Natural killer cell treated with Interleukin-12 subunit alpha and Interleukin-12 subunit beta and Interleukin-15 and Interleukin-18, amount 100 ng/mL, for 72 hours (primary cell): ENCODE measurements around the gene CCDC92. TPM values are rescaled to one million over a fixed set of nuclear protein-coding genes. Genes with fewer than 3 reads are reported as not detected.
"Not testable (repeated sequence)": the region's sequence is repeated elsewhere in the genome, so short reads cannot be mapped to it uniquely, and the experiment has no call there.

Source experiments
- ATAC-seq, 2 donors: fragments of 150-1000 bp; cut with Tn5 transposase in 1 of 2; sonication (Bioruptor Pico), chemical (Tn5 transposase) in 1 of 2; 2 replicates each; pipeline ENCODE4 v1.10.0; 2021
- DNase-seq: peaks from one replicate; pipeline ENCODE4 v3.0.0; 2022; ENCODE audit warnings: low spot score
- H3K27ac Mint-ChIP-seq, 2 donors: 1 replicate in 1 of 2; 2 replicates in 1 of 2; pipeline ENCODE4 v1.8.0; 2022; ENCODE audit warnings: mixed read lengths in 2 of 2, mild to moderate bottlenecking in 1 of 2, moderate library complexity in 1 of 2
- H3K27me3 Mint-ChIP-seq, 2 donors: 1 replicate in 1 of 2; 2 replicates in 1 of 2; pipeline ENCODE4 v1.8.0; 2022; ENCODE audit warnings: mixed read lengths in 2 of 2
- H3K36me3 Mint-ChIP-seq: one replicate; pipeline ENCODE4 v1.8.0; 2022; ENCODE audit warnings: mixed read lengths
- H3K4me1 Mint-ChIP-seq, 2 donors: 1 replicate in 1 of 2; 2 replicates in 1 of 2; pipeline ENCODE4 v1.8.0; 2022; ENCODE audit warnings: low read depth in 2 of 2, mixed read lengths in 2 of 2, mild to moderate bottlenecking in 1 of 2
- H3K4me3 Mint-ChIP-seq: one replicate; pipeline ENCODE4 v1.8.0; 2022; ENCODE audit warnings: mixed read lengths
- H3K9me3 Mint-ChIP-seq: 2 replicates; pipeline ENCODE4 v1.8.0; 2022; ENCODE audit warnings: mixed read lengths
- total RNA-seq, 2 donors: library from RNA; stranded (reverse); gene quantifications; one replicate each; pipeline ENCODE4 v1.2.3, GENCODE V29; 2022

The CCDC92 gene
- total RNA-seq, 2 donors from 2014 or later, result 12.9 to 16.2 TPM

GRCh38 chr12:123919980-123920360 lies 52.7 kb downstream of the CCDC92 start:
- Mint-ChIP-seq H3K27me3 (peaks cover 0 to 6% of the 10 kb centered on the region in 2 donors), H3K4me3 (no peak overlapping the region), H3K36me3 (no peaks in the 10 kb centered on the region), H3K4me1 (peaks cover 10 to 11% of the 10 kb centered on the region in 2 donors), H3K9me3 (no peaks in the 10 kb centered on the region), H3K27ac (no peak overlapping the region)
- DNase-seq (no peak), ATAC-seq (no peak)

- Mint-ChIP-seq H3K9me3 (no peaks in the 10 kb centered on the region), H3K4me3 (peak overlapping the region; percentile 31), H3K36me3 (no peaks in the 10 kb centered on the region), H3K27me3 (peaks cover 0 to 3% of the 10 kb centered on the region in 2 donors), H3K27ac (peak overlapping the region in 1 of 2 donors; percentile 10), H3K4me1 (peaks cover 10 to 11% of the 10 kb centered on the region in 2 donors)
- DNase-seq (no peak), ATAC-seq (no peak)
Observed at GRCh38 chr12:123917337-123917850, 55.2 kb downstream of the CCDC92 start.

- Mint-ChIP-seq H3K36me3 (no peaks in the 10 kb centered on the region), H3K9me3 (no peaks in the 10 kb centered on the region), H3K27ac (peak overlapping the region; percentile 10 to 62), H3K27me3 (peaks cover 0 to 3% of the 10 kb centered on the region in 2 donors), H3K4me3 (peak overlapping the region; percentile 31), H3K4me1 (peaks cover 10 to 11% of the 10 kb centered on the region in 2 donors)
- peak; percentile 84 for DNase-seq
- ATAC-seq, result peak; percentile 98
Observed at GRCh38 chr12:123916729-123917128, 55.9 kb downstream of the CCDC92 start.

- H3K27me3 Mint-ChIP-seq, result peaks cover 0 to 3% of the 10 kb centered on the region in 2 donors
- no peak for ATAC-seq
- H3K36me3 Mint-ChIP-seq, result no peaks in the 10 kb centered on the region
- no peak for DNase-seq
- H3K4me1 Mint-ChIP-seq, result peaks cover 10 to 19% of the 10 kb centered on the region in 2 donors
- no peak overlapping the region for H3K4me3 Mint-ChIP-seq
- no peaks in the 10 kb centered on the region for H3K9me3 Mint-ChIP-seq
- H3K27ac Mint-ChIP-seq, result no peak overlapping the region
Observed at GRCh38 chr12:123914726-123915333, 57.8 kb downstream of the CCDC92 start.

- H3K36me3 Mint-ChIP-seq, result no peaks in the 10 kb centered on the region
- ATAC-seq, result no peak
- H3K27ac Mint-ChIP-seq, result no peak overlapping the region
Observed at GRCh38 chr12:123912415-123913380, 59.9 kb downstream of the CCDC92 start.

GRCh38 chr12:123911672-123912409 lies 60.8 kb downstream of the CCDC92 start:
- not testable (repeated sequence) for H3K27ac Mint-ChIP-seq, H3K9me3 Mint-ChIP-seq, ATAC-seq, H3K4me3 Mint-ChIP-seq, DNase-seq, H3K27me3 Mint-ChIP-seq, H3K36me3 Mint-ChIP-seq
- H3K4me1 Mint-ChIP-seq, result peaks cover 5 to 15% of the 10 kb centered on the region in 2 donors

More at GRCh38 chr12:123912415-123913380, 59.9 kb downstream of the CCDC92 start:
- no peaks in the 10 kb centered on the region for H3K9me3 Mint-ChIP-seq
- DNase-seq, result no peak
- no peak overlapping the region for H3K4me3 Mint-ChIP-seq
- peaks cover 10 to 19% of the 10 kb centered on the region in 2 donors for H3K4me1 Mint-ChIP-seq
- H3K27me3 Mint-ChIP-seq, result no peaks in the 10 kb centered on the region

GRCh38 chr12:123910761-123911193 lies 61.9 kb downstream of the CCDC92 start:
- Mint-ChIP-seq H3K4me1 (peaks cover 0 to 8% of the 10 kb centered on the region in 2 donors), H3K9me3 (no peaks in the 10 kb centered on the region), H3K36me3 (no peaks in the 10 kb centered on the region), H3K27ac (peak overlapping the region in 1 of 2 donors; percentile 38), H3K27me3 (no peaks in the 10 kb centered on the region), H3K4me3 (no peak overlapping the region)
- no peak for DNase-seq
- ATAC-seq, result no peak

- no peak for ATAC-seq
- Mint-ChIP-seq H3K4me1 (peaks cover 7 to 13% of the 10 kb centered on the region in 2 donors), H3K36me3 (no peaks in the 10 kb centered on the region), H3K27me3 (no peaks in the 10 kb centered on the region), H3K9me3 (no peaks in the 10 kb centered on the region), H3K4me3 (no peak overlapping the region), H3K27ac (no peak overlapping the region)
- no peak for DNase-seq
Observed at GRCh38 chr12:123910057-123910456, 62.6 kb downstream of the CCDC92 start.

- no peak overlapping the region for H3K27ac Mint-ChIP-seq
- no peak for ATAC-seq
- peaks cover 8 to 14% of the 10 kb centered on the region in 2 donors for H3K4me1 Mint-ChIP-seq
- peaks cover 0 to 1% of the 10 kb centered on the region in 2 donors for H3K27me3 Mint-ChIP-seq
- H3K36me3 Mint-ChIP-seq, result no peaks in the 10 kb centered on the region
- no peaks in the 10 kb centered on the region for H3K9me3 Mint-ChIP-seq
- DNase-seq, result no peak
- H3K4me3 Mint-ChIP-seq, result no peak overlapping the region
Observed at GRCh38 chr12:123908884-123909725, 63.5 kb downstream of the CCDC92 start.

GRCh38 chr12:123907726-123908476 lies 64.7 kb downstream of the CCDC92 start:
- DNase-seq, result no peak
- Mint-ChIP-seq H3K9me3 (no peaks in the 10 kb centered on the region), H3K4me3 (no peak overlapping the region), H3K36me3 (no peaks in the 10 kb centered on the region), H3K27ac (no peak overlapping the region), H3K27me3 (peaks cover 0 to 4% of the 10 kb centered on the region in 2 donors), H3K4me1 (peaks cover 8 to 14% of the 10 kb centered on the region in 2 donors)
- ATAC-seq, result peak in 1 of 2 donors; percentile 41

GRCh38 chr12:123906711-123907420 lies 65.8 kb downstream of the CCDC92 start:
- ATAC-seq (no peak), DNase-seq (no peak)
- H3K4me3 Mint-ChIP-seq, result no peak overlapping the region
- H3K27ac Mint-ChIP-seq, result no peak overlapping the region
- no peaks in the 10 kb centered on the region for H3K9me3 Mint-ChIP-seq
- H3K27me3 Mint-ChIP-seq, result peaks cover 0 to 7% of the 10 kb centered on the region in 2 donors
- no peaks in the 10 kb centered on the region for H3K36me3 Mint-ChIP-seq
- H3K4me1 Mint-ChIP-seq, result peaks cover 8 to 17% of the 10 kb centered on the region in 2 donors
